ENCODE measurements around the gene IL17C. TPM values are rescaled to one million over a fixed set of nuclear protein-coding genes. Genes with fewer than 3 reads are reported as not detected.
"Not testable (repeated sequence)": the region's sequence is repeated elsewhere in the genome, so short reads cannot be mapped to it uniquely, and the experiment has no call there.

Gene IL17C
- polyA plus RNA-seq, 4 donors = 0.20 TPM; not detected in 3

GRCh38 chr16:88608076-88608475 lies 30.3 kb upstream of the IL17C start:
- DNase-seq (ENCODE audit: low read depth in 4 of 4, low spot score in 3 of 4) = no peak

GRCh38 chr16:88609426-88609825 lies 28.9 kb upstream of the IL17C start:
- not testable (repeated sequence) for DNase-seq (ENCODE audit: low read depth in 4 of 4, low spot score in 3 of 4)

DNA sequence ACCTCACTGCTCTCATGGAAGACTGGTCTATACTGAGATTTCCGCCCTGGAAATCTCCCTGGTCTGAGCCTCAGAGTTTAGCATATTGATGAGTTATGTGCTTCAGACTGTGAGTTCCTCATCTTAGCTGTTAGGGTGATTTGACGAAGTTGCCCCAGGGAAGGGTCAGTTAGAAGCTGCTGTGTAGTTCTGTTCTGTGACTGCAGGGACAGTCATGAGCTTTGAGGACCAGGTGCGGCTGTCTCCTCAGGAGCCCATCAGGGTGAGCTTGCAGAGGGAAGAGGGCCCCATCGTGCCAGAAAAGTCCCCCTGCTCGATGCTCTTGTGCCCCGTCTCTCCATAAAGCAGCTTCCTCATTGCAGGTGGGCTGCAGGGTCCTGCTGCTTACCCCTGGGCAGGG lies 28.3 kb upstream of the IL17C start:
- DNase-seq (ENCODE audit: low read depth in 4 of 4, low spot score in 3 of 4) = no peak

DNA sequence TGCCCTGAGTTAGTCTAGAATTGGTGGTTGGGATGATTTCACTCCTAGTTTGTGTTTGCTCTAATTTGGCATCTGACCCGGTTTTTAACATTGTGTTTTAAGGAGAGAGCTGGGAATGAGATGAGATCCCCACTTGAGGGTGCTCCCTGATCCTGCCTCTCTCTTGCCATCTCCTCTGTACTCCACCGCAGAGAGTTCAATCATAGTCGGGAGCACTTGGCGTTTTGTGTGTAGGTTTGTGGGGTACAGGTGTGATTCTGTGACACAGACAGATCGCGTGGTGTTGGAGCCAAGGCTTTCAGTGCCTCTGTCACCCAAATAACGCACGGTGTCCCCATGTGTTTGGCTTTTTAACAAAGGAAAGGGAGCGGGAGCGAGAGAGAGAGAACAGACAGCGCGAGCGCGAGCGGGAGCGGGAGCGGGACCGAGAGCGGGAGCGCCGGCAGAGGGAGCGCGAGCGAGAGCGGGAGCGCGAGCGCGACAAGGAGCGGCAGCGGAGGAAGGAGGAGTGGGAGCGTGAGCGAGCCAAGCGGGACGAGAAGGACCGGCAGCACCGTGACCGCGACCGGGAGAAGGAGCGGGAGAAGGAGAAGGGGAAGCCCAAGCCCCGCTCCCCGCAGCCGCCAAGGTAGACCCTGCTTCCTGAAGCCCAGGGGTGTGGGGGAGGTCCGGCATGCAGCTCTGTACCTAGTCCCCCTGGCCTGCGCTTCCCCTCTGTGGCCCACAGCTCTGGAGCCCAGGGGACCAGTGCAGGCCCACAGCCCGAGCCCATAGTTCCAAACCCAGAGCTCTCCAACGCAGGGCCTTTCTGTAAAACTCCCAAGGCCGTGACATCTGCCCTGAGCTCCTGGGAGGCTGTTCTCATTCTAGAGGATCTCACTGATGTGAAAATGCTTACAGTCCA lies 27.2 kb upstream of the IL17C start:
- DNase-seq (ENCODE audit: low read depth in 4 of 4, low spot score in 3 of 4) = peak in 2 of 4 donors; percentile 12 to 58

GRCh38 chr16:88613293-88613692 lies 25.1 kb upstream of the IL17C start:
- no peak for DNase-seq (ENCODE audit: low read depth in 4 of 4, low spot score in 3 of 4)

DNA sequence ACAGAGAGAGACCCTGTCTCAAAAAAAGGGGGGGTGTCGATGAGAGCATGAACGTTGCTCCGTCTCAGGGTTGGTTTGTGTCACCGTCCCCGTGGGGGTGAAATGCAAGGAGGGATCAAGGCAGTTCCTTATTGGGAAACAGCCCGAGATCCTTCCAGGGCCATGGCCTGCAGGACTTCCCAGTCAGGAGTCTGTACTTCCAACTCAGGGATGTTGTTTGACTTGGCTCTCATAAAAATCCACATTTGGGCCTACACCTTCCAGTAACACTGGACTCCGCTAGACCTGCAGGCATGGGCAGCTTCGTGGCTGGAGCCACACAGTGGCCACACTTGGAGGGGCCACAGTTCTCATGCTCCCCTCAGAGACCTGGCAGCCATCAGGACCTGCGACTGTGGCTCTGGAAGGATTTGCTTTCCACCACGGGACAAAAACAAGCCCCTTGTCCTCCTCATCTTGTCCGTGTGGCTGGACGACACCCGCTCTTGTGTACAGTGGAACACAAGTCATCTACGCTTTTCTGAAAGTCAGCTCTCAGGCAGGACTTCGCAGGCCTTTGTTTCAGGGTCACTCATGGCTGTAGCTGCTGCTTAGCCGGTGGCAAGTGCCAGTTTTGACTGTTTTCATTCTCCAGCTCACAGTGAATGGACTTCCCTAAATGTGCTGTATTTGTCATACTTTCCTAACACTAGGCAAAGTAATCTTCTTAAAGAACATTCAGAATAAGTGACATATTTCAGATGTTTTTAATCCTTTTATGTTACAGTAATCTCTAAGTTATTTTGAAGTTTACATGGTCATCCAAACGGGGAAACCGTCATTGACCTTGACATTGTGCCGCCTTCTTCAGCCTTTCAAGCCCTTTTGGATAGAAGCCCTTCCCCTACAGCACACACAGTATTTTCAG lies 24.2 kb upstream of the IL17C start:
- no peak for DNase-seq (ENCODE audit: low read depth in 4 of 4, low spot score in 3 of 4)

GRCh38 chr16:88614818-88615580 lies 23.4 kb upstream of the IL17C start:
- DNase-seq (ENCODE audit: low read depth in 4 of 4, low spot score in 3 of 4) = no peak

DNA sequence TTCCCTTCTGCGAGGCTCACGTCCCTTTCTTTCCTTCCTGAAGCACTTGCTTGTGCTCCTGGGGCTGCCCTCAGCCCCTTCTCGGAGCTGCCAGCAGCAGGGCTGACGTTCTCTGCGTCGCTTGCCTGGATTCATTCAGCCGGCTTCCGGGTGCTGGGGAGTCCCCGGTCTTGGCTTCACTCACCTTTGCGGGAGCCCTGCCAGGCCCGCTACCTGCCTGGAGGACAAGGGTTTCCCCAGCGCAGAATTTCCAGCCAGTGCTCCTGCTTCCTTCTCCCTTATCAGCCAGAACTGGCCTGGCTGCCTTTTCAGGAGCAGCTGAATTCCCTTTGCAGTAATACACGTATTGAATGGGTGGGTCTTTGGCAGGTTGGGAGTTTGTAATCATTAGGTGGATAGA lies 22.1 kb upstream of the IL17C start:
- DNase-seq (ENCODE audit: low read depth in 4 of 4, low spot score in 3 of 4) = no peak

DNA sequence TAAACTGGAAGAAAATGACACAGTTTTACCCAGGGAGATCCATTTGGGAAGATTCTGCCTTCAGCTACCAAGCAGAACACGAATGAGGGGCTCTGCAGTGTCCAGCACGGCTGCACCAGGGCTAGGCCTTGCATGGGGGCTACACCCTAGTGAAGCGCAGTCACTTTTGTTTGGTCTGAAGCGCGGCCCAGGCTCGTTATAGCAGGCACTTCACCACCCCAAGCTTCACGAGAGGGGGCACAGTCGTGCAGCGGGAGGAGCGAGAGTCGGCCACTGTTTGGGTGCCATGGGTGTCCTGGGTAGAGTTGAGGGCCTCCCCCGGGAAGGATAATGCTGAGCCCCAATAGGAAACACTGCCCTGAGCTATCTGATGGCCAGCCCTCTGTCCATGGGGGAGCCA lies 21.6 kb upstream of the IL17C start:
- no peak for DNase-seq (ENCODE audit: low read depth in 4 of 4, low spot score in 3 of 4)

DNA sequence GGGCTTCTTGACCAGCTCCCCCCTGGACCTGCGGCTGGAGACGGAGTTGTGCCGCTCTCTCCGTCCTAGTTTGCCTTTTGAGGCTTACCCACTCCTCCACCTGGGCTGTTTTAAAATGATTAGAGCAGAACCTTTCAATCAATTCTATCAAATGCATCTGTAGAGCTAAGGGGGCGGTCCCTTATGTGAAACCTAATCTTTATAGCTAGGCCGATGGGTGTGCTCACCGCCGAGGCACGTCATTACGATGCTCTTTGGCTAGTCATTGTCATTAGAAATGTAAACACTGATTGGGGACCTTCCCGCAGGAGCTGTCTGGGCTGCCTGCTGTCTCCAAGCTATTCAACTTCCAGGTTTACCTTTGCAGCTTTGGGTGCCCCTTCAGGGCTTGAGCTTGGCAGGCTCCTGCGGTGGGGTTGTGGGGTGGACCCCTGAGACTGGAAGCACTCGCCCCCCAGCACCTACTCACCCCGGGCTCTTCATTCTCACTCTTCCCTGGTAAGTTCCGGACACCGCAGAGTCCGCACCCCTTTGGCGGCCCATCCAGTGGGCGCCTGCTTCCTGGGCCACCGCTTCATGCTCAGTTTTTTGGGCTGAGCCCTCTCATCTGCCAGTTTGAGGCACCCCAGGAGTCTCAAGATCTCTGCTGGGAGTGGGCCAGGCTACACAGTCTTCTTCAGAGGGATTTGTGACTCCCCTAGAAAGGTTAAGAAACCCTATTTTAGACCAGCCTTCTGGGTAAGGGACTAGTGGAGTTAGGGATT lies 20.9 kb upstream of the IL17C start:
- no peak for DNase-seq (ENCODE audit: low read depth in 4 of 4, low spot score in 3 of 4)

DNA sequence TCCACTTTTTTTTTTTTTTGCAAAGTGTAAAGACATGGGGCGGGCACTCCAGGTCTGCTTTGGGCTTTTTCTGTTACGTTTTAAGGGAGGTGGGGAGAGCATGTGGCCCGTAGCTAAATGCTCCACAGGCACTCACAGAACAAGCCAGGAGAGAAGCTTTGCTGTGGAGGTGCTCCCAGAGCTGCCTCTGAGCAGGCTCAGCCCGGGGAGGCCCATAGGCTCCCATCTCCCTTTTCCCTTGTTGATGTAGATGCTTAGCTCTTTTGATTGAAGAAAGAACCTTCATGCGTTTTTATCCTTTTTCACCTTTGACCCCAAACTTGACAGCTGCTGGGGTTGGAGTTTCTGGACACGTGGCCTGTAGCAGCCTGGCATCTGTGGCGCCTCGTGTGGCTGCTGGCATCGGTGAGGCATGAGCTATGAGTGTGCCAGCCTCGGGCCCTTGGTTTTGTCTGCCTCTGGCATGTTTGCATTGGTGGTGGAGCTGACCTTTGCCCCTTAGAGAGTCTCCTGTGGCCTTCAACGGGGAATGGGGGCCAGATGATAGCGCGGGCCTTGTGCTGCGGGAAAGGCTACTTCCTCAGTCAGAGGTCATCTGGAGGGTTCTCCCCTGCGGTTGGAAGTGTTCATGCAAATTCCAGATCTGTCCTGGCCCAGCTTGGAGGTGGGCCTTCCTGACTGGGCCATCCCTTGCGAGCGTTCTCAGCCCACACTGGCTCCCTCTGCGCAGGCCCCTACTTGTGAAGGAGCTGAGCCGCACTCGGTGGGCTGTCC lies 20.0 kb upstream of the IL17C start:
- DNase-seq (ENCODE audit: low read depth in 4 of 4, low spot score in 3 of 4) = no peak

GRCh38 chr16:88618956-88619667 lies 19.3 kb upstream of the IL17C start:
- no peak for DNase-seq (ENCODE audit: low read depth in 4 of 4, low spot score in 3 of 4)

DNA sequence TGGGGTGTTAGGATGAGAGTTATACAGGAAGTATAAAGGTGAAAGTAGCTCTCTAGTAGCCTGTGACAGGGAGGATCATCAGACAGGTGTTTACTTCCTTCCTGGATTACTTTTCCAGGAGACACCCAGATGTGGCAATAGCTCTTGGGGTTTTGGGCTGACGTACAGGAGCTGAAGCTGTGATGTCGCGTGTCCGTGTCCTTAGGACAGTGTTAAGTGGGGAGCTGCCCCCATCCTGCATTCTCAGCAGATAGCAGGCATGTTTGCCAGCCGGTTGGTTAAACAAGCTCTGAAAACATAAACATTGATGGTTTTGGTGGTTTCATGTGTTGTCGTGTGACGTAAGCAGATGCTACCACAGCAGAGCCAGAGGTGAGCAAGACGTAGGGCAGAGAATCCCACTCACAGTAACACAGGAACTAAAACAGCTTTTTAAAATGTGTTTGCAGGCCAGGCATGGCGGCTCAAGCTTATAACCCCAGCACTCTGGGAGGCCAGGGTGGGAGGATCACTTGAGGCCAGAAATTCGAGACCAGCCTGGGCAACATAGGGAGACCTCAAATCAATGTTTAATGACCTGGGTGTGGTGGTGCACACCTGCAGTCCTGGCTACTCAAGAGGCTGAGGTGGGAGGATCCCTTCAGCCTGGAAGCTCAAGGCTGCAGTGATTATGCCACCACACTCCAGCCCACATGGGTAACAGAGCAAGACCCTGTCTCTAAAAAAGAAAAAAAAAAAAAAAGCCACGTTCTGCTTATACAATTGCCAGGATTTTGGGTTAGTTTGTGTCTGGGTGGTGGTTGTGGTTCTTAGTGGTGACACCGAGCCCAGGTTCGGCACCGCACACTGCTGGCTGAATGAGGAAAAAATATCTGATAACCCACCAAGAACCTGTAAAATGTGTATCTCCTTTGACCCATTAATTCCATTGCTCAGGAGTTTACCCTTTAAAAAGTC lies 18.2 kb upstream of the IL17C start:
- DNase-seq (ENCODE audit: low read depth in 4 of 4, low spot score in 3 of 4) = no peak

DNA sequence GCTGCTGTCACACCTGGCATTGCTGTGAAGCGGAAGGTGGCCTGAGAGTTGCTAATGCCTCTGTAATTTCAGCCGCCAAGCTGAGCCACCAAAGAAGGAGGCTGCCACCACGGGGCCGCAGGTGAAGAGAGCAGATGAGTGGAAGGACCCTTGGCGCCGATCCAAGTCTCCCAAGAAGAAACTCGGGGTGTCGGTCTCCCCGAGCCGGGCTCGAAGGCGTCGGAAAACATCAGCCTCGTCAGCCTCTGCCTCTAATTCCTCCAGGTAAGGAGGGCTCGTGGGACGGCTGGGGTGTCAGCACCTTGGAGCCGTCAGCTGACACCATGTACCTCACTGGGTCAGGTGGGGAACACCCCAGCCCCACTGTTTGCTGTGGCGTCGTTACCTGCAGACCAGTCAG lies 16.2 kb upstream of the IL17C start:
- DNase-seq (ENCODE audit: low read depth in 4 of 4, low spot score in 3 of 4) = no peak

DNA sequence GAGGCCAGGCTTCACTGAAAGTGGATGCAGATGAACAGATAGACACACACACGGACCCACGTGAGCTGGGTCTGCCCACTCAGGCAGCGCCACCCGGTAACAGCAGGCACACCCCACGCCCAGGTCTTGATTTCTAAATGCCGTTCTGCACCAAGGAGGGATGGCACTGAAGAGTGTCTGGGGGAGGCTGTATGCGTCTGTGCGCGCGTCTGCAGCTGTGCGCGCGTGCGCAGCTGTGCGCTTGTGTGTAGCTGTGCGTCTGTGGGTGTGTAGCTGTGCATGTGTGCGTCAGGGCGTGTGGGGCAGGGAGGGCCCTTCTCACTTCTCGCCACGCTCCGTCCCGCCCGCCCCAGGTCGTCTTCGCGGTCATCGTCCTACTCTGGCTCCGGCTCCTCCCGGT lies 15.5 kb upstream of the IL17C start:
- DNase-seq (ENCODE audit: low read depth in 4 of 4, low spot score in 3 of 4) = no peak

GRCh38 chr16:88623858-88624257 lies 14.5 kb upstream of the IL17C start:
- DNase-seq (ENCODE audit: low read depth in 4 of 4, low spot score in 3 of 4) = no peak

DNA sequence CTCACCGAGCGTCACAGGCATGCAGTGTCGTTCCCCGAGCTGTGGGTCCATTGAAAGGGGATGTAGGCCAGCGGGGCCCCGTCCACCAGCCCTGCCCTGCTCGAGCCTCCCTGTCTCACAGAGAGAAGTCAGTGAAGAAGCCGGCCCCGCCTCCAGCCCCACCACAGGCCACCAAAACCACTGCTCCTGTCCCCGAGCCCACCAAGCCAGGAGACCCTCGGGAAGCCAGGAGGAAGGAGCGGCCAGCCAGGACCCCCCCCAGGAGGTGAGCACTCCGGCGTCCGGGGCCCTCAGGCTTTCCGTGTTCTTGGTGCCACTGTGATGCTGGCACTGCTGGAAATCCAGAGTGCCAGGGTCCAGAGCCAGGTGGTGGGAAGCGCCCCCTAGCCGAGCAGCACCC lies 13.9 kb upstream of the IL17C start:
- DNase-seq (ENCODE audit: low read depth in 4 of 4, low spot score in 3 of 4) = no peak

All from right renal pelvis (tissue), 4 donors.